LNCAP (cell line): ENCODE data around the gene ABCA8.

ENCODE experiments used
- TF ChIP-seq, protein P1 (sequence below): fragments of 450-650 bp; IDR thresholded peaks from 2 replicates; pipeline ENCODE4 v1.5.1; 2017; ENCODE audit warnings: mild to moderate bottlenecking

ABCA8 gene

DNA sequence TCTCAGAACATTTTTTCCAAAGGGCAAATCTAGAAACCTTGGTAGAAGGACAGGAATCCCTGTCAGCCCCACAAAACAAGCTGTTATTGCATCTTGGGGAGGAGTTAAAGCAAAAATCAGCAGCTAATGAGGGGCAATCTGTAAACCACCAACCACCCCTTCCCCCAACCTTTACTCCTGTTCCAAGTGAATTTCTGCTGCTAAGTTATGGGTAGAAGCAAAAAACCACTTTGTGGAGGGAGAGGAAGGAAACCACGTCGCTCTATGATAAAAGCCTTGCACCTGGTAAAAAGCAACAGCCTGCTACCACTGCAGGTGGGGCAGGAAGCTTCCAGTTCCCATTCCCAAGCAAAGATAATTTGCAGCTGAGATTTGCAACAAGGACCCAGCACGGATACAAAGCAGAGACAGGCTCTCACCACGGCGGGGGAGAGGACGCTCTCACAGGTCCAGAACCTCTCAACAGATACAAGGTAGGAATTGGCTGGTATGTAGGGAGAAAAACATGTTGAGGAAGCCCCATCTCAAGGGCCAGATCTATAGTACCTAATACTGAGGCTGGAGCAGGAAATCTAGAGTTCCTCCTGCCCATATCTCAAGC is 10.7 kb downstream of the ABCA8 start:
- TF ChIP-seq, protein P1, sequence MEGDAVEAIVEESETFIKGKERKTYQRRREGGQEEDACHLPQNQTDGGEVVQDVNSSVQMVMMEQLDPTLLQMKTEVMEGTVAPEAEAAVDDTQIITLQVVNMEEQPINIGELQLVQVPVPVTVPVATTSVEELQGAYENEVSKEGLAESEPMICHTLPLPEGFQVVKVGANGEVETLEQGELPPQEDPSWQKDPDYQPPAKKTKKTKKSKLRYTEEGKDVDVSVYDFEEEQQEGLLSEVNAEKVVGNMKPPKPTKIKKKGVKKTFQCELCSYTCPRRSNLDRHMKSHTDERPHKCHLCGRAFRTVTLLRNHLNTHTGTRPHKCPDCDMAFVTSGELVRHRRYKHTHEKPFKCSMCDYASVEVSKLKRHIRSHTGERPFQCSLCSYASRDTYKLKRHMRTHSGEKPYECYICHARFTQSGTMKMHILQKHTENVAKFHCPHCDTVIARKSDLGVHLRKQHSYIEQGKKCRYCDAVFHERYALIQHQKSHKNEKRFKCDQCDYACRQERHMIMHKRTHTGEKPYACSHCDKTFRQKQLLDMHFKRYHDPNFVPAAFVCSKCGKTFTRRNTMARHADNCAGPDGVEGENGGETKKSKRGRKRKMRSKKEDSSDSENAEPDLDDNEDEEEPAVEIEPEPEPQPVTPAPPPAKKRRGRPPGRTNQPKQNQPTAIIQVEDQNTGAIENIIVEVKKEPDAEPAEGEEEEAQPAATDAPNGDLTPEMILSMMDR: no peak

DNA sequence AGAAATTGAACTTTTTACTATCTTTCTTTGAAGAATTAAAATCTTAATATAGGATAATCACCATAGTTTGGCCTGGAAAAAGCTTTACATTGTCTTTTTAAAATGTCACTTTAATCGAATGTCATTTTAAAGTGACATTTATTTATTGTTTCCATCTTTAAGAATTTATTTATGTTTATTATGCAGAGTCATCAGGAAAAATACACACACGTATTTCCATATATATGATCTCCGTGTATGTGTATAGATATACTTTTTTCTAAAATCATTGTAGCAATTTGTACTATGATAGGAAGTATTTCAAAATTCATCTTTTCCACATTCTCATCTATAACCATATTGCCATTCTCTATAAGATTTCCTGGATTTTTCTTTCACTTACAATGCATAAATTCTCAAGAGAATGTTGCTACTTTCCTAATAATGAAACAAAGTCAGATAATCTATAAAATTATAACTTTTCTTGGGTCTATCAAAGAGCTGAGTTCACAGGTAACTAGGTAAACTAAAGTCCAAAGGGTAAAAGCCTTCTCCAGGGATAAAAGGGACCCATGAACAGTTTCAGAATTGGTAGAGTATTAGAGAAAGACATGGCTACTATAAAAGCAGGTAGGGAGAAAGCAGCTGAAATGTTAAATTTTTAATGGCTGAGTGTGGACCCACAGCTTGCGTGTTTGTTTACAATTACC is 11.9 kb downstream of the ABCA8 start:
- TF ChIP-seq, protein P1: no peak

DNA sequence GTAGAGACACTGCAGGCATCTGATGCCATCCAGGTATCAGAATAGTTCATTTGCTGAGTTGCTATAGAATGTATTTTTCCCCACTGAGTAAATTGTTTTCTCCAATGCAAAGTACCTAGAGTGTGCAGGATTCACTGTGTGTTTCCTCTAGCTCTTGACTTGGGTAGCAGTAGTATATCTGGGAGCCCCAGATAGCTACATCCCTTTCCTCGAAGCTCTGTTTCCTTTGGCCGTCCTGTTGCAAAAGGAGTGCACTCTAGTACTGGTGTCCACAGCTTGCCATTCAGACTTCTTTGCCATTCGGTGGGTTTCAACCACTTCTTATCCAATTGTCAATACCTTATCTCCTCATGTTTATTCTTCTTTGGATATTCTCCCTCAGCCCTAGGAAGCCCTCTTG is 12.8 kb downstream of the ABCA8 start:
- TF ChIP-seq, protein P1: no peak

DNA sequence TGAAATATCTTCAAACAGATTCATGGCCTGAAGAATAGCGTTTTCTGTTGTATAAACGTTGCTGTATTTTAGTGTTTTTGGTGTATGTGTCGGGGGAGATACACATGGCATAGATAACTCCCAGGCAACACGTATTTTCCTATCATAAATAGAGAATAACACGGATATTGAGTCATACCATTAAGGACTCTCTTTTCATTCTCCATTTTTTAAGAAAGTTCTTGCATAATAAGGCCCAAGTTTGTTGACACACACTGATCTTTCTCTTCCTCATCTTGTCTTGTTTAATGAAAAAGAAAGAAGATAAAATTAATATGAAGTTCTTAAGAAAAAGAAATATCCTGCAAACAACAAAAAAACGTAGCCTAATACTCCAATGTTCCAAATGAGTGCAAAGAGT is 13.4 kb downstream of the ABCA8 start:
- TF ChIP-seq, protein P1: no peak

DNA sequence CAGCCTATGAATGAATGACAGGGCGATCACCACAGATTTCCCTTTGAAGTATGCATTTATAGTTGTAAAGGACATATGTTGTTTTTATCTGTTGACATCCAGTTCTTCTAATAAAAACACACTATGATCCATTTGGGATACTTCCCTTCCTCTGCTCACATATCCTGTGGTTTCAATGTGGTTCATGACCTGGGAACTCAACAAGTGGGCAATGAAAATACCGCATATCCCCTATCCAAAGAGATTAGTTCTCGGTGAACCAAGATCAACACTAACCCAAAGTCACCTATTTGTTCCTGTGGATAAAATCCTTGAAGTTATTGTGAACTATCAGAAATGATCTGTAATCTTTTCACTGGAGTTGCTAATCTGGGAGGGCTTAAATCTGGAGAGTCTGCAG is 16.0 kb downstream of the ABCA8 start:
- TF ChIP-seq, protein P1: no peak

DNA sequence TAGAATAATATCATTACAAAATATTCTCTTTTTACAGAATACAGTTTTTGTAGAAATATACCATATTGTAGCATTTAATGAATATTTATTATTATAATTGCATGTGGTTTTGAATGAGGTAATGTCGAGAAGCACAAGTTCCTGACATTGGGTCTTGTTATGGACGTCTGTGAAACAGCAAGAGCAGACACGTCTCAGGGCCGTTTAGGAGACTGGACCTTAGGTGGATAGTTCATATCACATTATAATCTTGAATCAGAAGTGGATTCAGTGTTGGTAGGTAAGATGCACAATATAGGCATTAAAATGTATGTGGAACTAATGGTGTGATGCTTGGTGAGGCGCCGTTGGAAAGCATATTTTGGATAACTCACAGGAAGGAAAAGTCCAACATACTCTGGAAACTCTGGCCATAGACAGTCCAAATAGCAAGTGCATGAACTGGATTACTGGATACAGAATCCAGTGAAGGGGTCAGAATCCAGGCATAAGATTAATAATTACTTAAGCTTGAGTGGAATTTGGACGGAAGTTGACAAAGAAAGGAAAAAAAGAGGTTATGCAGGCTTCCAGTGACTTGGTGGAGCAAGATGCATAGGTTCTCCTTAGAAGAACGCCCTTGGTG is 17.2 kb downstream of the ABCA8 start:
- TF ChIP-seq, protein P1: no peak

DNA sequence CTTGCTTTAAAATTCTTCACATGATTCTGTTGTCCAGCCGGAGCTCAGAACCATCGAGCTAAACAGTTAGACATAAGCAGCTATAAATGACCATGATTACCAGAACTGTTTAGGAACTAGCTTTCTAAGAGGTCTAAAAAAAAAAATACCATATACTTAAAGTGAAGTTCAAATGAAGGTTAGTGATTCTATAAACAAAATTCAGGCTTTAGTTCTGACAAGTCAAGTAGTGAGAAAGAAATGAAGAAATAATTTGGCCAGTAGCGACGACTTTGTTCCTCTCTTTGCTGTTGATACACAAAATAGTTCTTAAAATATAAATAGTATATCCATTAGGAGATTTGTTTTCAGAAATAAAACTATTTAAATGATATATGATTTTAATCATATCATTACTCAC is 27.7 kb downstream of the ABCA8 start:
- TF ChIP-seq, protein P1: no peak
